Measurements from ENCODE around the gene HSDL2.

DNA sequence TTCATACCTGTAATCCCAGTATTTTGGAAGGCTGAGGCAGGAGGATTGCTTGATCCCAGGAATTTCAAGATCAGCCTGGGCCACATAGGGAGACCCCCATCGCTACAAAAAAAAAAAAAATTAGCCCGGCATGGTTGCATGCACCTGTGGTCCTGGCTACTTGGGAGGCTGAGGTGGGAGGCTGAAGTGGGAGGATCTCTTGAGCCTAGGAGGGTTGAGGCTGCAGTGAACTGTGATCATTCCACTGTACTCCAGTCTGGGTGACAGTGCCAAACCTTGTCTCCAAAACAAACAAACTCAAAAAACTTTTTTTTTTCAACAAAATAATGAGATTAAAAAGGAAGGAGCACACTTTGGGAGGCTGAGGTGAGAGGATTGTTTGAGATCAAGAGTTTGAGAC is 120.9 kb downstream of the HSDL2 start:
- TF ChIP-seq CTCF (IDR thresholded peaks at IDR 0.05): no peak
- no peak for TF ChIP-seq SIN3A (IDR thresholded peaks at IDR 0.05; ENCODE audit: borderline replicate concordance, insufficient read depth, low read depth, low read length)
- TF ChIP-seq, protein P1, sequence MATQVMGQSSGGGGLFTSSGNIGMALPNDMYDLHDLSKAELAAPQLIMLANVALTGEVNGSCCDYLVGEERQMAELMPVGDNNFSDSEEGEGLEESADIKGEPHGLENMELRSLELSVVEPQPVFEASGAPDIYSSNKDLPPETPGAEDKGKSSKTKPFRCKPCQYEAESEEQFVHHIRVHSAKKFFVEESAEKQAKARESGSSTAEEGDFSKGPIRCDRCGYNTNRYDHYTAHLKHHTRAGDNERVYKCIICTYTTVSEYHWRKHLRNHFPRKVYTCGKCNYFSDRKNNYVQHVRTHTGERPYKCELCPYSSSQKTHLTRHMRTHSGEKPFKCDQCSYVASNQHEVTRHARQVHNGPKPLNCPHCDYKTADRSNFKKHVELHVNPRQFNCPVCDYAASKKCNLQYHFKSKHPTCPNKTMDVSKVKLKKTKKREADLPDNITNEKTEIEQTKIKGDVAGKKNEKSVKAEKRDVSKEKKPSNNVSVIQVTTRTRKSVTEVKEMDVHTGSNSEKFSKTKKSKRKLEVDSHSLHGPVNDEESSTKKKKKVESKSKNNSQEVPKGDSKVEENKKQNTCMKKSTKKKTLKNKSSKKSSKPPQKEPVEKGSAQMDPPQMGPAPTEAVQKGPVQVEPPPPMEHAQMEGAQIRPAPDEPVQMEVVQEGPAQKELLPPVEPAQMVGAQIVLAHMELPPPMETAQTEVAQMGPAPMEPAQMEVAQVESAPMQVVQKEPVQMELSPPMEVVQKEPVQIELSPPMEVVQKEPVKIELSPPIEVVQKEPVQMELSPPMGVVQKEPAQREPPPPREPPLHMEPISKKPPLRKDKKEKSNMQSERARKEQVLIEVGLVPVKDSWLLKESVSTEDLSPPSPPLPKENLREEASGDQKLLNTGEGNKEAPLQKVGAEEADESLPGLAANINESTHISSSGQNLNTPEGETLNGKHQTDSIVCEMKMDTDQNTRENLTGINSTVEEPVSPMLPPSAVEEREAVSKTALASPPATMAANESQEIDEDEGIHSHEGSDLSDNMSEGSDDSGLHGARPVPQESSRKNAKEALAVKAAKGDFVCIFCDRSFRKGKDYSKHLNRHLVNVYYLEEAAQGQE (IDR thresholded peaks at IDR 0.05; ENCODE audit: insufficient read depth in 1 of 2, low read depth in 2 of 2, low read length in 1 of 2): no peak
- no peak for TF ChIP-seq POLR2AphosphoS5 (IDR thresholded peaks at IDR 0.05; ENCODE audit: low read depth, low read length)
